Ovary (tissue), 3 donors: ENCODE results near the gene CMPK2.

ENCODE experiments used
- CTCF ChIP-seq, 3 donors: fragments of 450-650 bp in 2 of 3; fragments of 200-600 bp in 1 of 3; IDR thresholded peaks; one replicate each; pipeline versions ENCODE4 v1.5.1 to v1.8.0; 2016 to 2022; ENCODE audit warnings: antibody characterized with exemption in 3 of 3, mild to moderate bottlenecking in 1 of 3
- EP300 ChIP-seq: sonication (generic); formaldehyde crosslinking; IDR thresholded peaks from one replicate; pipeline ENCODE4 v1.6.1; 2017; ENCODE audit warnings: antibody characterized with exemption
- POLR2A ChIP-seq: fragments of 450-650 bp; IDR thresholded peaks from one replicate; pipeline ENCODE4 v1.6.1; 2017; ENCODE audit warnings: antibody characterized with exemption, mild to moderate bottlenecking, moderate library complexity
- donor health status: DM: no; HTN: no; CAD: no.

GRCh38 chr2:6888724-6889123 is 23.0 kb upstream of the CMPK2 start:
- TF ChIP-seq CTCF (IDR thresholded peaks at IDR 0.05) (no peak), POLR2A (no peak), EP300 (no peak)
